Smooth muscle cell (in vitro differentiated cells): ENCODE measurements around the gene UBE2D2. TPM values are rescaled to one million over a fixed set of nuclear protein-coding genes. Genes with fewer than 3 reads are reported as not detected.
"Not testable (repeated sequence)": the region's sequence is repeated elsewhere in the genome, so short reads cannot be mapped to it uniquely, and the experiment has no call there.

ENCODE experiments used
- DNase-seq: peaks from one replicate; lab custom pipeline; 2025; ENCODE audit not compliant: unreplicated experiment; lab: John Stamatoyannopoulos, UW
- H2AFZ ChIP-seq: fragments of 200-600 bp; sonication (generic); 2 replicates; pipeline ENCODE4 v1.6.0; 2016; ENCODE audit warnings: antibody characterized with exemption, low read depth, mild to moderate bottlenecking
- H3F3A ChIP-seq: fragments of 200-600 bp; sonication (generic); 2 replicates; pipeline ENCODE4 v1.6.0; 2017; ENCODE audit warnings: antibody characterized with exemption, low read depth
- H3K27ac ChIP-seq: fragments of 200-600 bp; sonication (generic); 2 replicates; pipeline ENCODE4 v1.5.1; 2016; ENCODE audit warnings: low read depth, mild to moderate bottlenecking
- H3K27me3 ChIP-seq: fragments of 200-600 bp; sonication (generic); 2 replicates; pipeline ENCODE4 v1.6.1; 2016; ENCODE audit warnings: low read depth, mild to moderate bottlenecking
- H3K36me3 ChIP-seq: fragments of 200-600 bp; sonication (generic); 2 replicates; pipeline ENCODE4 v1.5.1; 2016; ENCODE audit warnings: low read depth
- H3K4me1 ChIP-seq: fragments of 200-600 bp; sonication (generic); 2 replicates; pipeline ENCODE4 v1.5.1; 2016; ENCODE audit warnings: low read depth
- H3K4me2 ChIP-seq: fragments of 200-600 bp; sonication (generic); 2 replicates; pipeline ENCODE4 v1.6.0; 2016; ENCODE audit warnings: mild to moderate bottlenecking
- H3K4me3 ChIP-seq: fragments of 200-600 bp; sonication (generic); 2 replicates; pipeline ENCODE4 v1.5.1; 2016; ENCODE audit warnings: mild to moderate bottlenecking
- H3K79me2 ChIP-seq: fragments of 200-600 bp; sonication (generic); 2 replicates; pipeline ENCODE4 v1.6.0; 2016; ENCODE audit warnings: low read depth, mild to moderate bottlenecking
- H3K9ac ChIP-seq: fragments of 200-600 bp; sonication (generic); 2 replicates; pipeline ENCODE4 v1.6.0; 2016; ENCODE audit warnings: low read depth
- H3K9me3 ChIP-seq: fragments of 200-600 bp; sonication (generic); replicated peaks from 2 replicates; pipeline ENCODE4 v1.5.1; 2016; ENCODE audit warnings: low read depth
- H4K20me1 ChIP-seq: fragments of 200-600 bp; sonication (generic); 2 replicates; pipeline ENCODE4 v1.6.0; 2016; ENCODE audit warnings: low read depth
- WGBS: methylation state at CpG from one replicate; pipeline ENCODE4 v1.1.7; 2016; ENCODE audit warnings: low lambda C conversion rate; 5-methylcytosine and 5-hydroxymethylcytosine counted together
- polyA plus RNA-seq: library from polyadenylated mRNA; unstranded; fragments of >200 nt; fragmentation: Nextera tagmentation; extraction: Ambion mirVana; gene quantifications from 2 replicates; pipeline ENCODE4 v1.2.1, GENCODE V29; 2016
- total RNA-seq: library from RNA; depleted of rRNA; stranded (reverse); fragments of >200 nt; gene quantifications from 2 replicates; pipeline ENCODE4 v1.2.3, GENCODE V29; 2014
- TF ChIP-seq, protein P1 (sequence below): fragments of 200-600 bp; sonication (generic); IDR thresholded peaks from 2 replicates; pipeline ENCODE4 v1.5.1; 2017; ENCODE audit warnings: borderline replicate concordance, mild to moderate bottlenecking, antibody characterized with exemption; ENCODE audit not compliant: insufficient read depth, poor library complexity, severe bottlenecking

UBE2D2 gene
- total and polyA plus RNA-seq, 2 experiments from 2014 or later = 69.3 to 174 TPM

- Histone ChIP-seq H3K4me2 (no peak overlapping the region), H3K36me3 (no peaks in the 10 kb centered on the region), H3K79me2 (no peaks in the 10 kb centered on the region), H2AFZ (no peak overlapping the region), H3F3A (no peaks in the 10 kb centered on the region), H3K9ac (no peak overlapping the region), H4K20me1 (no peaks in the 10 kb centered on the region), H3K9me3 (no peaks in the 10 kb centered on the region), H3K27me3 (no peaks in the 10 kb centered on the region), H3K27ac (no peak overlapping the region), H3K4me1 (peaks cover 14% of the 10 kb centered on the region), H3K4me3 (no peak overlapping the region)
- TF ChIP-seq, protein P1, sequence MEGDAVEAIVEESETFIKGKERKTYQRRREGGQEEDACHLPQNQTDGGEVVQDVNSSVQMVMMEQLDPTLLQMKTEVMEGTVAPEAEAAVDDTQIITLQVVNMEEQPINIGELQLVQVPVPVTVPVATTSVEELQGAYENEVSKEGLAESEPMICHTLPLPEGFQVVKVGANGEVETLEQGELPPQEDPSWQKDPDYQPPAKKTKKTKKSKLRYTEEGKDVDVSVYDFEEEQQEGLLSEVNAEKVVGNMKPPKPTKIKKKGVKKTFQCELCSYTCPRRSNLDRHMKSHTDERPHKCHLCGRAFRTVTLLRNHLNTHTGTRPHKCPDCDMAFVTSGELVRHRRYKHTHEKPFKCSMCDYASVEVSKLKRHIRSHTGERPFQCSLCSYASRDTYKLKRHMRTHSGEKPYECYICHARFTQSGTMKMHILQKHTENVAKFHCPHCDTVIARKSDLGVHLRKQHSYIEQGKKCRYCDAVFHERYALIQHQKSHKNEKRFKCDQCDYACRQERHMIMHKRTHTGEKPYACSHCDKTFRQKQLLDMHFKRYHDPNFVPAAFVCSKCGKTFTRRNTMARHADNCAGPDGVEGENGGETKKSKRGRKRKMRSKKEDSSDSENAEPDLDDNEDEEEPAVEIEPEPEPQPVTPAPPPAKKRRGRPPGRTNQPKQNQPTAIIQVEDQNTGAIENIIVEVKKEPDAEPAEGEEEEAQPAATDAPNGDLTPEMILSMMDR = no peak
- no peak for DNase-seq
- 64% methylated on average over 10 of the region's 10 CpGs for WGBS
These were observed 37.3 kb upstream of the UBE2D2 start for GRCh38 chr5:139523635-139524445.

DNA sequence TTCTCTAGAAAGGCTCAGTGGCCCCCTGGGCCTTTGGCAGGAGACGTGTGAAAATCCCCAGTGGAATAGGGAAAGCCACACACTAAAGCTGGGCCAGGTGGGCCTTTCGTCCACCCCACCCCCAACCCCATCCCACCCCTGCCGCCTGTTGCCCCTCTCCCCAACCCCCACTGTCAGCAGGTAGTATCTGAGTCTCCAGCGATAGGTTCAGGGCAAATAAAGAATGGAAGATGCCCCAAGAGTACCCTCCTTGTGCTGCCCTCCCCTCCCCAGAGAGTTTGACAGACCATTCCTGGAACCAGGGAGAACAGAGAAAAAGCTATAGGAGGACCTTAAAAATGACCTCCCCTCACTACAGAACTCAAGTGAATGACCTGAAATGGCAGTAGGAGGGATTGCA lies 36.7 kb upstream of the UBE2D2 start:
- H3K4me3 ChIP-seq = no peak overlapping the region
- peaks cover 14% of the 10 kb centered on the region for H3K4me1 ChIP-seq
- TF ChIP-seq, protein P1 = no peak
- H4K20me1 ChIP-seq = no peaks in the 10 kb centered on the region
- H3K79me2 ChIP-seq = no peaks in the 10 kb centered on the region
- H3K9me3 ChIP-seq = no peaks in the 10 kb centered on the region
- no peaks in the 10 kb centered on the region for H3K36me3 ChIP-seq
- no peak overlapping the region for H3K27ac ChIP-seq
- DNase-seq = no peak
- WGBS = 65% methylated on average over 4 of the region's 4 CpGs
- no peaks in the 10 kb centered on the region for H3F3A ChIP-seq
- no peaks in the 10 kb centered on the region for H3K27me3 ChIP-seq
- no peak overlapping the region for H2AFZ ChIP-seq
- H3K4me2 ChIP-seq = no peak overlapping the region
- H3K9ac ChIP-seq = no peak overlapping the region

DNA sequence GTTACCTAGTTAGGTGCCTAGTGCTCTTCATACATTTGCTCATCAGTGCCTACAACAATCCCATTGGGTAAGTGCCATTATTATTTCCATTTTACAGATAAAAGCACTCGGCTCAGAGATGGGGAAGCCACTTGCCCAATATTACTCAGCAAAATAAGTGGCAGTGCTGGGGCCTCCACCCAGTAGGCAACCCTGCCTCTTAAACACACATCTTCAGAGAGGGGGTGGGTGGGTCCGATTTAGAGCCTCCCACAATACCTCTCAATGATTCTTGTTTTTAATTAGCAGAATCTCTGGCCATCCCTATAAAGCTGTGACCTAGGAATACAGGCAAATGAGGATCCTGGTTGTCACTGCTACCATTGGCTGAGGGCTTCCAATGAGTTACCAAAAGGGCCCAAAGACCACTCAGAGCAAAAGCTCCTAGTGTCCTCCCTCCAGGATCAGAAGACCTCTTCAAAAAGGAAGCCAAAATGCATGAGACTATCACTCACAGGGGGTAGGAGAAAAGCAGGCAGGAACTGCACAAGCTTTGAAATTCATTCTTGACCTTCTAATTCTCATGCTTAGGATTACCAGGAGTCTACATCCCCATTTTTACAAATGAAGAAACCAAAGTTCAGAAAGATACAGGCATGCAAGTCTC lies 36.1 kb upstream of the UBE2D2 start:
- TF ChIP-seq, protein P1 = no peak
- DNase-seq = no peak
- 66% methylated on average over 2 of the region's 2 CpGs for WGBS

GRCh38 chr5:139525586-139526308 lies 35.4 kb upstream of the UBE2D2 start:
- 87% methylated on average over 12 of the region's 12 CpGs for WGBS
- not testable (repeated sequence) for DNase-seq, H3K4me3 ChIP-seq, H3F3A ChIP-seq, H3K36me3 ChIP-seq, H4K20me1 ChIP-seq, H3K9me3 ChIP-seq, H3K9ac ChIP-seq, H3K79me2 ChIP-seq, H2AFZ ChIP-seq, H3K4me2 ChIP-seq, H3K27ac ChIP-seq, H3K27me3 ChIP-seq
- peaks cover 14% of the 10 kb centered on the region for H3K4me1 ChIP-seq

More for the DNA sequence above, 36.1 kb upstream of the UBE2D2 start:
- Histone ChIP-seq H3F3A (no peaks in the 10 kb centered on the region), H2AFZ (no peak overlapping the region), H3K79me2 (no peaks in the 10 kb centered on the region), H3K4me1 (peaks cover 14% of the 10 kb centered on the region), H3K27ac (no peak overlapping the region), H3K9ac (no peak overlapping the region), H3K36me3 (no peaks in the 10 kb centered on the region), H3K4me2 (no peak overlapping the region), H3K27me3 (no peaks in the 10 kb centered on the region), H3K9me3 (no peaks in the 10 kb centered on the region), H3K4me3 (no peak overlapping the region), H4K20me1 (no peaks in the 10 kb centered on the region)

DNA sequence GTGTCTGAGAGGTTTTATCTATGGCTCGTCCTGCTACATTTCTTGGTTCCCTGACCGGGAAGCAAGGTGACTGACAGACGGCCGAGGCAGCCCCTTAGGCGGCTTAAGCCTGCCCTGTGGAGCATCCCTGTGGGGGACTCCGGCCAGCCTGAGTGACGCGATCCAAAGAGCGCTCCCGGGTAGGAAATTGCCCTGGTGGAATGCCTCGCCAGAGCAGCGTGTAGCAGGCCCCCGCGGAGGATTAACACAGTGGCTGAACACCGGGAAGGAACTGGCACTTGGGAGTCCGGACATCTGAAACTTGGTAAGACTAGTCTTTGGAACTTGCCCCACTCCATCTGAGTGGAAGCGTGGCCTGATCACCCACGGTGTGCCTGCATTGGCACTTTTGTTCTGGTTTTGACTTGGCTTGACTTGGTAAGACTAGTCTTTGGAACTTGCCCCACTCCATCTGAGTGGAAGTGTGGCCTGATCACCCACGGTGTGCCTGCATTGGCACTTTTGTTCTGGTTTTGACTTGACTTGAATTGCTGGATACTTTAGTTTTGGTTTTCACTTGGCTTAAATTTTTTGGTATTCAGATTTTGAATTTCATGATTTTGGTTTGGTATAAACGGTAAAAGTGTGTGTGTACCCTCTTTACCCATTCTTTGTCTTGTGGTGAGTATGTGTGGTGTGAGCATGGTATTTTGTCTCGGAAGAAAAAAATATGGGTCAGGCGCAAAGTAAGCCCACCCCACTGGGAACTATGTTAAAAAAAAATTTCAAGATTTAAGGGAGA lies 34.6 kb upstream of the UBE2D2 start:
- not testable (repeated sequence) for H3K9me3 ChIP-seq, H4K20me1 ChIP-seq, H3K27me3 ChIP-seq, H3K9ac ChIP-seq, H3K27ac ChIP-seq, H3K4me2 ChIP-seq, H3K79me2 ChIP-seq, H3K4me3 ChIP-seq, DNase-seq, H3K36me3 ChIP-seq, H3F3A ChIP-seq, H2AFZ ChIP-seq
- WGBS = 56% methylated on average over 22 of the region's 22 CpGs
- peaks cover 14% of the 10 kb centered on the region for H3K4me1 ChIP-seq
